Prostate gland (tissue), 2 donors: ENCODE data around the gene KNL1.

Experiments used
- CTCF ChIP-seq, 4 experiments: fragments of 200-600 bp in 2 of 4; fragments of 450-650 bp in 2 of 4; sonication (generic) in 2 of 4; IDR thresholded peaks; 1 replicate in 3 of 4; 2 replicates in 1 of 4; pipeline ENCODE4 v1.5.1; 2016 to 2019; ENCODE audit warnings: antibody characterized with exemption in 4 of 4, mild to moderate bottlenecking in 2 of 4, moderate library complexity in 2 of 4
- POLR2A ChIP-seq: fragments of 450-650 bp; IDR thresholded peaks from one replicate; pipeline ENCODE4 v1.6.1; 2016; ENCODE audit warnings: antibody characterized with exemption, mild to moderate bottlenecking

GRCh38 chr15:40603935-40604334 is 9.9 kb downstream of the KNL1 start:
- no peak for TF ChIP-seq CTCF (IDR thresholded peaks at IDR 0.05)
- TF ChIP-seq POLR2A: no peak
